Ishikawa (cell line): ENCODE results near the gene WDR82.

Experiments used
- CEBPB ChIP-seq: IDR thresholded peaks from 2 replicates; pipeline ENCODE4 v1.6.1; 2012
- CREB1 ChIP-seq: IDR thresholded peaks from 2 replicates; pipeline ENCODE4 v1.6.1; 2012; ENCODE audit warnings: low read depth
- EP300 ChIP-seq: IDR thresholded peaks from 2 replicates; pipeline ENCODE4 v1.6.1; 2012; ENCODE audit warnings: borderline replicate concordance
- MAX ChIP-seq: IDR thresholded peaks from 2 replicates; pipeline ENCODE4 v1.6.1; 2012
- YY1 ChIP-seq: IDR thresholded peaks from 2 replicates; pipeline ENCODE4 v1.6.1; 2012; ENCODE audit warnings: low read depth

- no peak for TF ChIP-seq MAX
- TF ChIP-seq EP300: no peak
- TF ChIP-seq CEBPB: no peak
- no peak for TF ChIP-seq CREB1
- no peak for TF ChIP-seq YY1
These were observed 65.4 kb downstream of the WDR82 start for GRCh38 chr3:52213005-52213404.
